ENCODE results near the gene SCMH1.

DNA sequence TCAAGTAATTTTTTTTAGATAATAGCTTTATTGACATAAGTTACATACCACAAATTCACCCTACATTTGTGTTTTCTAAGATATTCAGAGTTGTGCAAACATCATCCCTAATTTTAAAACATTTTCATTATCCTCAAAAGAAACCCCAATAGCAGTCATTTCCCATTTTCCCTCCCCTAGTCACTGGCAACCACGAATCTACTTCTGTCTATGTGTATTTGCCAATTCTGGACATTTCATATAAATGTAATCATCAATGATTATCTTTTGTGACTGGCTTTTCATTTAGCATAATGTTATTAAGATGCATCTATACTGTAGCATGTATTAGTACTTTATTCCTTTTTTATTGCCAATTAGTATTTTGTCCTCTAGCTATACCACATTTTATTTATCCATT lies 131.8 kb downstream of the SCMH1 start:
- TF ChIP-seq, protein P1, sequence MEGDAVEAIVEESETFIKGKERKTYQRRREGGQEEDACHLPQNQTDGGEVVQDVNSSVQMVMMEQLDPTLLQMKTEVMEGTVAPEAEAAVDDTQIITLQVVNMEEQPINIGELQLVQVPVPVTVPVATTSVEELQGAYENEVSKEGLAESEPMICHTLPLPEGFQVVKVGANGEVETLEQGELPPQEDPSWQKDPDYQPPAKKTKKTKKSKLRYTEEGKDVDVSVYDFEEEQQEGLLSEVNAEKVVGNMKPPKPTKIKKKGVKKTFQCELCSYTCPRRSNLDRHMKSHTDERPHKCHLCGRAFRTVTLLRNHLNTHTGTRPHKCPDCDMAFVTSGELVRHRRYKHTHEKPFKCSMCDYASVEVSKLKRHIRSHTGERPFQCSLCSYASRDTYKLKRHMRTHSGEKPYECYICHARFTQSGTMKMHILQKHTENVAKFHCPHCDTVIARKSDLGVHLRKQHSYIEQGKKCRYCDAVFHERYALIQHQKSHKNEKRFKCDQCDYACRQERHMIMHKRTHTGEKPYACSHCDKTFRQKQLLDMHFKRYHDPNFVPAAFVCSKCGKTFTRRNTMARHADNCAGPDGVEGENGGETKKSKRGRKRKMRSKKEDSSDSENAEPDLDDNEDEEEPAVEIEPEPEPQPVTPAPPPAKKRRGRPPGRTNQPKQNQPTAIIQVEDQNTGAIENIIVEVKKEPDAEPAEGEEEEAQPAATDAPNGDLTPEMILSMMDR (IDR thresholded peaks at IDR 0.05; ENCODE audit: low read depth, low read length, poor library complexity, severe bottlenecking) = no peak
- TF ChIP-seq EZH2phosphoT487 (IDR thresholded peaks at IDR 0.05; ENCODE audit: borderline replicate concordance, low read length) = no peak
